Mammary epithelial cell (primary cell): ENCODE data around the gene GPC5.

ENCODE experiments used
- EZH2 ChIP-seq: IDR thresholded peaks from 2 replicates; pipeline ENCODE4 v1.6.1; 2012; ENCODE audit warnings: low read length, inconsistent platforms, borderline replicate concordance
- TF ChIP-seq, protein P1 (sequence below), 2 donors: IDR thresholded peaks in 1 of 2; conservative IDR thresholded peaks in 1 of 2; 2 replicates each; pipeline ENCODE4 v1.5.1; 2011 to 2012; ENCODE audit warnings: inconsistent platforms in 2 of 2, low read length in 2 of 2, mild to moderate bottlenecking in 2 of 2, control low read depth in 1 of 2, low read depth in 1 of 2; ENCODE audit not compliant: insufficient read depth in 1 of 2; ENCODE audit errors: extremely low read depth in 1 of 2

DNA sequence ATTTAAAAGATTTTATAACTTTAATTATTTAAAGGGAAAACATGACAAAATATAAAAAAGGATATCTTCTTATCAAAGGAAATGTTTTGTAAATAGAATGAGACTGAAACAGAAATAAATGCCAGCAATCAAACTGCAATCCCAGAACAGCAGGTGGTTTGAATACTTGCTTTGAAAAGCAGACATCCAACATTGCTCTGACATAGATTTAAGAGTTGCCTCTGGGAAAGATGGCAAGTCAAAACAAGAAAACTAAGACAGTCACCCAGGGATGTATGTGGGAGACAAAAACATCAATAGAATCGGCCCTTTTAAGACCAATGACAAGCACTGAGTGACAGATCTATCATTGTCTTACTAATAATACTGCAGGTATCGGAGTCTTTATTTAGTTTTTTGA, 1038.5 kb downstream of the GPC5 start:
- TF ChIP-seq, protein P1, sequence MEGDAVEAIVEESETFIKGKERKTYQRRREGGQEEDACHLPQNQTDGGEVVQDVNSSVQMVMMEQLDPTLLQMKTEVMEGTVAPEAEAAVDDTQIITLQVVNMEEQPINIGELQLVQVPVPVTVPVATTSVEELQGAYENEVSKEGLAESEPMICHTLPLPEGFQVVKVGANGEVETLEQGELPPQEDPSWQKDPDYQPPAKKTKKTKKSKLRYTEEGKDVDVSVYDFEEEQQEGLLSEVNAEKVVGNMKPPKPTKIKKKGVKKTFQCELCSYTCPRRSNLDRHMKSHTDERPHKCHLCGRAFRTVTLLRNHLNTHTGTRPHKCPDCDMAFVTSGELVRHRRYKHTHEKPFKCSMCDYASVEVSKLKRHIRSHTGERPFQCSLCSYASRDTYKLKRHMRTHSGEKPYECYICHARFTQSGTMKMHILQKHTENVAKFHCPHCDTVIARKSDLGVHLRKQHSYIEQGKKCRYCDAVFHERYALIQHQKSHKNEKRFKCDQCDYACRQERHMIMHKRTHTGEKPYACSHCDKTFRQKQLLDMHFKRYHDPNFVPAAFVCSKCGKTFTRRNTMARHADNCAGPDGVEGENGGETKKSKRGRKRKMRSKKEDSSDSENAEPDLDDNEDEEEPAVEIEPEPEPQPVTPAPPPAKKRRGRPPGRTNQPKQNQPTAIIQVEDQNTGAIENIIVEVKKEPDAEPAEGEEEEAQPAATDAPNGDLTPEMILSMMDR (conservative IDR thresholded peaks at IDR 0.05 in 1 of 2, IDR thresholded peaks at IDR 0.05 in 1 of 2; ENCODE audit: extremely low read depth in 1 of 2, insufficient read depth in 1 of 2, low read depth in 1 of 2, low read length in 2 of 2): no peak
- TF ChIP-seq EZH2: no peak
